ENCODE results near the gene HNRNPM. TPM values are rescaled to one million over a fixed set of nuclear protein-coding genes. Genes with fewer than 3 reads are reported as not detected.

Gene HNRNPM
- total RNA-seq, 1 experiment from 2014 or later: 468 TPM

DNA sequence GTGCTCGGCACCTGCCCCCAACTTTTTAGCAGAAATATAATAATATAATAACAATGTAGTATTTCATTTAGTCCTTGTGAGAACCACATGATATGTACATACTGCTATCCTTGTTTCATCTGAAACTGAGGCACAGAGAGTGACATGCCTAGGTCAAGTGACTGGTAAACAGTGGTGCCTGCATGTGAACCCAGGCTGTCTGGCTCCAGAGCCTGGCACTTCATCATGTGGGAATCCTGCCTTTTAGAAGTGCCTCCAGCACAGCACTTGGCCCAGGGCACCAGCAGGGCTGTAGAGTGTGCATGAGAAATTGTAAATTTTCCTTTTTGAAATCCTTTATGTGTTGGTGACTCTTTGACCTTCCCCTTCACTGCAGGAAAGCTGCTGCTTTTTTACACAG lies 30.2 kb downstream of the HNRNPM start:
- no peak overlapping the region for H3K4me3 Mint-ChIP-seq
- DNase-seq: no peak
- no CpG with 5 or more reads among the region's 1 CpG for WGBS (ENCODE audit: extremely low coverage, insufficient read length, low lambda C conversion rate)
- Histone ChIP-seq H3K79me2 (ENCODE audit: insufficient read depth, low read length) (peaks cover 40% of the 10 kb centered on the region; the same call in 1 of the 2 replicates), H3K9ac (ENCODE audit: extremely low read depth, insufficient read length, low read length) (no peak overlapping the region), H2AK5ac (ENCODE audit: insufficient read length, low read length) (no peak overlapping the region), H3K27ac (ENCODE audit: insufficient read length, low read depth, low read length) (no peak overlapping the region), H2BK120ac (ENCODE audit: low read depth, low read length, poor library complexity, severe bottlenecking) (no peak overlapping the region), H3K23me2 (ENCODE audit: insufficient read length, low read depth, low read length, poor library complexity, severe bottlenecking) (no peaks in the 10 kb centered on the region), H3K14ac (ENCODE audit: insufficient read depth, low read length) (no peak overlapping the region), H2BK5ac (ENCODE audit: insufficient read length, low read length) (no peak overlapping the region), H2BK12ac (ENCODE audit: insufficient read length, low read depth, low read length) (no peak overlapping the region), H2BK15ac (ENCODE audit: low read depth, low read length) (no peak overlapping the region), H4K5ac (ENCODE audit: insufficient read length, low read depth, low read length) (no peak overlapping the region), H2AFZ (ENCODE audit: low read length) (no peak overlapping the region), H3K4me2 (ENCODE audit: insufficient read depth, insufficient read length, low read length) (no peak overlapping the region), H2BK20ac (ENCODE audit: low read depth, low read length, poor library complexity, severe bottlenecking) (no peak overlapping the region), H3K56ac (ENCODE audit: insufficient read length, low read depth, low read length) (no peak overlapping the region), H3K18ac (ENCODE audit: insufficient read length, low read depth, low read length) (no peak overlapping the region), H3K4me1 (ENCODE audit: insufficient read depth, low read length) (no peaks in the 10 kb centered on the region), H4K8ac (replicated peaks; ENCODE audit: insufficient read length, low read depth, low read length) (no peak overlapping the region), H4K91ac (ENCODE audit: insufficient read length, low read depth, low read length) (no peak overlapping the region), H3K27me3 (ENCODE audit: insufficient read depth, low read length) (no peaks in the 10 kb centered on the region), H3K9me3 (ENCODE audit: control insufficient read depth, low read depth, low read length) (no peaks in the 10 kb centered on the region), H3T11ph (ENCODE audit: low read length) (no peak overlapping the region), H3K4ac (ENCODE audit: low read depth, low read length) (no peak overlapping the region), H4K20me1 (ENCODE audit: control insufficient read depth, insufficient read depth, insufficient read length) (no peaks in the 10 kb centered on the region), H3K23ac (ENCODE audit: insufficient read length, low read depth, low read length) (no peak overlapping the region), H3K79me1 (ENCODE audit: insufficient read depth, low read depth, low read length, poor library complexity, severe bottlenecking) (peaks cover 5% of the 10 kb centered on the region)
- H3K4me1 Mint-ChIP-seq: 0 out of 4 replicates have a peak, but pooled peaks cover 0 to 6% of the 10 kb centered on the region in 2 experiments
- no peaks in the 10 kb centered on the region; the same call in 1 of the 2 replicates for H3K27me3 Mint-ChIP-seq (ENCODE audit: low read depth)
- TF ChIP-seq, protein P1, sequence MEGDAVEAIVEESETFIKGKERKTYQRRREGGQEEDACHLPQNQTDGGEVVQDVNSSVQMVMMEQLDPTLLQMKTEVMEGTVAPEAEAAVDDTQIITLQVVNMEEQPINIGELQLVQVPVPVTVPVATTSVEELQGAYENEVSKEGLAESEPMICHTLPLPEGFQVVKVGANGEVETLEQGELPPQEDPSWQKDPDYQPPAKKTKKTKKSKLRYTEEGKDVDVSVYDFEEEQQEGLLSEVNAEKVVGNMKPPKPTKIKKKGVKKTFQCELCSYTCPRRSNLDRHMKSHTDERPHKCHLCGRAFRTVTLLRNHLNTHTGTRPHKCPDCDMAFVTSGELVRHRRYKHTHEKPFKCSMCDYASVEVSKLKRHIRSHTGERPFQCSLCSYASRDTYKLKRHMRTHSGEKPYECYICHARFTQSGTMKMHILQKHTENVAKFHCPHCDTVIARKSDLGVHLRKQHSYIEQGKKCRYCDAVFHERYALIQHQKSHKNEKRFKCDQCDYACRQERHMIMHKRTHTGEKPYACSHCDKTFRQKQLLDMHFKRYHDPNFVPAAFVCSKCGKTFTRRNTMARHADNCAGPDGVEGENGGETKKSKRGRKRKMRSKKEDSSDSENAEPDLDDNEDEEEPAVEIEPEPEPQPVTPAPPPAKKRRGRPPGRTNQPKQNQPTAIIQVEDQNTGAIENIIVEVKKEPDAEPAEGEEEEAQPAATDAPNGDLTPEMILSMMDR (conservative IDR thresholded peaks at IDR 0.05): no peak
- no peaks in the 10 kb centered on the region for H3K9me3 Mint-ChIP-seq
- H3K27ac Mint-ChIP-seq: no peak overlapping the region; a peak in 1 of 7 replicates
- peaks cover 58 to 88% (median 87%) of the 10 kb centered on the region in 3 experiments; a peak in 6 of 7 replicates for H3K36me3 Mint-ChIP-seq (ENCODE audit: insufficient read depth in 1 of 3, low read depth in 3 of 3)

Measured in H9 (cell line).